ENCODE results near the gene WNT4. TPM values are rescaled to one million over a fixed set of nuclear protein-coding genes. Genes with fewer than 3 reads are reported as not detected.

Gene WNT4
- total and polyA plus RNA-seq, 9 of the 15 experiments (the other 6 are each of a cell fraction or from before 2014, with no cell fraction given) = 0.01 TPM; not detected in 8

DNA sequence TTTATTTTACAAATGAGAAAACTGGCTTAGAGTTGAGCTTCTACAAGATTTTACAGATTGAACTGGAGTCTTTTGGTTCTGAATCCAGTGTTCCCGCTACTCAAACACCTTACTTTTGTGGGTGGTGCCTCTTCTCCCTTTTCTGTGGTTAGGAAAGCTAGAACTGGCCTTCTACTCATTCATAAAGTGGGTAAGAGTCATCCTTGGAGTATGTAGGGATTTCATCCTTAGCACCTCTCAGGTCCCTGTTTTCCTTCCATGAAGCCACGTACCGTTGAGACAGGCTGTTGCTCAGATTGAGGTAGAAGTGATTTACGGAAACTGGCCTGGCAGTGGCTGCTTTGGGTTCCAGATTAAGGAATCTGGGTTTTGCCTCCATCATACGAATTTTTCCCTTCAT is 35.8 kb downstream of the WNT4 start (continued):
- TF ChIP-seq, protein P1, sequence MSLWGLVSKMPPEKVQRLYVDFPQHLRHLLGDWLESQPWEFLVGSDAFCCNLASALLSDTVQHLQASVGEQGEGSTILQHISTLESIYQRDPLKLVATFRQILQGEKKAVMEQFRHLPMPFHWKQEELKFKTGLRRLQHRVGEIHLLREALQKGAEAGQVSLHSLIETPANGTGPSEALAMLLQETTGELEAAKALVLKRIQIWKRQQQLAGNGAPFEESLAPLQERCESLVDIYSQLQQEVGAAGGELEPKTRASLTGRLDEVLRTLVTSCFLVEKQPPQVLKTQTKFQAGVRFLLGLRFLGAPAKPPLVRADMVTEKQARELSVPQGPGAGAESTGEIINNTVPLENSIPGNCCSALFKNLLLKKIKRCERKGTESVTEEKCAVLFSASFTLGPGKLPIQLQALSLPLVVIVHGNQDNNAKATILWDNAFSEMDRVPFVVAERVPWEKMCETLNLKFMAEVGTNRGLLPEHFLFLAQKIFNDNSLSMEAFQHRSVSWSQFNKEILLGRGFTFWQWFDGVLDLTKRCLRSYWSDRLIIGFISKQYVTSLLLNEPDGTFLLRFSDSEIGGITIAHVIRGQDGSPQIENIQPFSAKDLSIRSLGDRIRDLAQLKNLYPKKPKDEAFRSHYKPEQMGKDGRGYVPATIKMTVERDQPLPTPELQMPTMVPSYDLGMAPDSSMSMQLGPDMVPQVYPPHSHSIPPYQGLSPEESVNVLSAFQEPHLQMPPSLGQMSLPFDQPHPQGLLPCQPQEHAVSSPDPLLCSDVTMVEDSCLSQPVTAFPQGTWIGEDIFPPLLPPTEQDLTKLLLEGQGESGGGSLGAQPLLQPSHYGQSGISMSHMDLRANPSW (CRISPR knock-in tag; IDR thresholded peaks at IDR 0.05) = no peak
- no peak for TF ChIP-seq FOXM1 (IDR thresholded peaks at IDR 0.05; ENCODE audit: low read depth)
- no peak for TF ChIP-seq FOXM1 (CRISPR knock-in tag; IDR thresholded peaks at IDR 0.05; ENCODE audit: low read depth)
- TF ChIP-seq POLR2AphosphoS5 (IDR thresholded peaks at IDR 0.05; ENCODE audit: control insufficient read depth, insufficient read depth, low read depth, low read length) = no peak

DNA sequence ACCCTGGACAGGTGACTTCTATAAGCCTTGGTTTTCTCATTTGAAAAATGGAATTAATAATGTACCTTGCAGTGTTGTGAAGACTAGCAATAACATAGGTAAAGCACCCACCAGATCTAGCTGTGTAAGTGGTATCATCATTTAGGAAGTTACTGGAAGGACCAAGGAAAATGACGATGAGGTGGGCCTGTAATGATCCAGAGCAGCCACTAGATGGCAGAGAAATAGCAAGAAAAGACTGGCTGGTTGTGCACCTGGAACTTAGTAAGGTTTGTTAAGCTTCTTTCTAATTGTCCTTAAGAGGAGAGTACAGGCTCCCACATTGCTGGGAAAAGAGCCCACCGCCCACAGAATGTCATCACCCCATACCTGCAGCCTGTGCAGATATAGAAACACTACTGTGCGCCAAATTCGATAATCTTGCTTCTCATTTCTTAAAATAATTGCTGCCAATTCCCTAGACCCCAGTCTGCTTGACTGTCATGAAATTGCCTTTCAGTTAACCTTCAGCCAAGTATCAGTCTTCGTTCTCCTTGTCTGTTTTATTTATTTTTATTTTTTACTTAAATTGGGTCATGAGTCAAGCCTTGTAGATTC is 37.2 kb downstream of the WNT4 start:
- H3K36me3 ChIP-seq (ENCODE audit: control insufficient read depth, insufficient read depth, low read length) = peaks cover 72% of the 10 kb centered on the region
- no peaks in the 10 kb centered on the region for H3K9me1 ChIP-seq (ENCODE audit: control insufficient read depth, insufficient read depth, low read length)
- H3K4me2 ChIP-seq (ENCODE audit: insufficient read depth, low read length) = no peak overlapping the region
- FAIRE-seq (peak; percentile 89), DNase-seq (ENCODE audit: extremely low read depth in 1 of 4, low spot score in 3 of 4) (peak; percentile 67 to 76 (median 74)), ATAC-seq (peak; percentile 79)
- no peaks in the 10 kb centered on the region for H3K27me3 ChIP-seq (ENCODE audit: control insufficient read depth in 2 of 2, insufficient read depth in 2 of 2, low read length in 2 of 2)
- ChIA-PET POLR2A (interaction anchor here (0.6 to 0.9 kb wide), 4 partner anchors 12 to 215 kb away, joined by 3 to 4 read pairs (median 3); no protein-coding TSS in a partner anchor), CTCF (ENCODE audit: low intra/inter-chr PET ratio) (interaction anchor here (1.0 to 4.1 kb wide), 5 partner anchors 26 to 311 kb away, joined by 3 to 24 read pairs (median 6); no protein-coding TSS in a partner anchor)
- H4K20me1 ChIP-seq (replicated peaks; ENCODE audit: control insufficient read depth, insufficient read depth, low read length) = 0 out of 2 replicates have a peak, but pooled peaks cover 3% of the 10 kb centered on the region
- intact Hi-C loops (cut with micrococcal nuclease) (loop anchor here (1.0 kb wide), 1 partner anchor 311 kb away; no protein-coding TSS in a partner anchor), in situ Hi-C loops (cut with MboI) (no loop called here)
- 43% methylated on average over 5 of the region's 5 CpGs for WGBS (ENCODE audit: insufficient coverage, low coverage, missing lambda C conversion rate)
- no peak overlapping the region for H3K9ac ChIP-seq (ENCODE audit: insufficient read depth in 1 of 2, low read depth in 2 of 2, low read length in 2 of 2)
- no peaks in the 10 kb centered on the region; the same call in 1 of the 2 replicates for H3K9me3 ChIP-seq (replicated peaks; ENCODE audit: control insufficient read depth, insufficient read depth, low read depth, low read length)
- H3K79me2 ChIP-seq (ENCODE audit: control insufficient read depth, insufficient read depth, low read length) = peaks cover 15% of the 10 kb centered on the region; the same call in 2 of the 3 replicates
- BruUV-seq (replicated peaks) = no TSS peak
- H2AFZ ChIP-seq (ENCODE audit: low read depth, low read length) = no peak overlapping the region
- no peaks in the 10 kb centered on the region; a peak in 2 of 5 replicates for H3K4me1 ChIP-seq (replicated peaks in 1 of 2; ENCODE audit: control insufficient read depth in 2 of 2, insufficient read depth in 2 of 2, low read length in 2 of 2)
- no peak overlapping the region for H3K27ac ChIP-seq (ENCODE audit: extremely low read depth, low read depth, low read length)
- H3K4me3 ChIP-seq = no peak overlapping the region
- TF ChIP-seq SMC3 (conservative IDR thresholded peaks at IDR 0.05; ENCODE audit: insufficient read depth, low read depth, low read length) (peak; percentile 87), JUND (IDR thresholded peaks at IDR 0.05; ENCODE audit: borderline replicate concordance, low read depth, low read length) (0 out of 2 replicates have a peak, but pooled peaks have one; percentile 19), JUND (tag; IDR thresholded peaks at IDR 0.05; ENCODE audit: borderline replicate concordance, low read depth, low read length) (no peak), KLF16 (IDR thresholded peaks at IDR 0.05) (peak; percentile 26; the same call in 1 of the 2 replicates), CREM (IDR thresholded peaks at IDR 0.05; ENCODE audit: low read depth) (peak; percentile 45; the same call in 1 of the 2 replicates), RB1 (IDR thresholded peaks at IDR 0.05; ENCODE audit: low read depth) (peak; percentile 35; the same call in 1 of the 2 replicates)
- TF ChIP-seq, protein P2, sequence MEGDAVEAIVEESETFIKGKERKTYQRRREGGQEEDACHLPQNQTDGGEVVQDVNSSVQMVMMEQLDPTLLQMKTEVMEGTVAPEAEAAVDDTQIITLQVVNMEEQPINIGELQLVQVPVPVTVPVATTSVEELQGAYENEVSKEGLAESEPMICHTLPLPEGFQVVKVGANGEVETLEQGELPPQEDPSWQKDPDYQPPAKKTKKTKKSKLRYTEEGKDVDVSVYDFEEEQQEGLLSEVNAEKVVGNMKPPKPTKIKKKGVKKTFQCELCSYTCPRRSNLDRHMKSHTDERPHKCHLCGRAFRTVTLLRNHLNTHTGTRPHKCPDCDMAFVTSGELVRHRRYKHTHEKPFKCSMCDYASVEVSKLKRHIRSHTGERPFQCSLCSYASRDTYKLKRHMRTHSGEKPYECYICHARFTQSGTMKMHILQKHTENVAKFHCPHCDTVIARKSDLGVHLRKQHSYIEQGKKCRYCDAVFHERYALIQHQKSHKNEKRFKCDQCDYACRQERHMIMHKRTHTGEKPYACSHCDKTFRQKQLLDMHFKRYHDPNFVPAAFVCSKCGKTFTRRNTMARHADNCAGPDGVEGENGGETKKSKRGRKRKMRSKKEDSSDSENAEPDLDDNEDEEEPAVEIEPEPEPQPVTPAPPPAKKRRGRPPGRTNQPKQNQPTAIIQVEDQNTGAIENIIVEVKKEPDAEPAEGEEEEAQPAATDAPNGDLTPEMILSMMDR (IDR thresholded peaks at IDR 0.05 in 2 of 3, conservative IDR thresholded peaks at IDR 0.05 in 1 of 3; ENCODE audit: insufficient read depth in 2 of 3, low read depth in 1 of 3, low read length in 3 of 3) = peak; percentile 74 to 89 (median 88)
